GM21526 (cell line): Measurements from ENCODE around the gene STK39.
A peak's percentile ranks its signal among the peaks of the same experiment; 100 is the strongest.
"Not testable (repeated sequence)": the region's sequence is repeated elsewhere in the genome, so short reads cannot be mapped to it uniquely, and the experiment has no call there.

Experiments used
- ATAC-seq: cut with Tn5 transposase; IDR thresholded peaks from one replicate; pipeline ENCODE4 v1.9.1; 2021; ENCODE audit warnings: moderate library complexity; ENCODE audit not compliant: unreplicated experiment, low FRiP score

Gene STK39

DNA sequence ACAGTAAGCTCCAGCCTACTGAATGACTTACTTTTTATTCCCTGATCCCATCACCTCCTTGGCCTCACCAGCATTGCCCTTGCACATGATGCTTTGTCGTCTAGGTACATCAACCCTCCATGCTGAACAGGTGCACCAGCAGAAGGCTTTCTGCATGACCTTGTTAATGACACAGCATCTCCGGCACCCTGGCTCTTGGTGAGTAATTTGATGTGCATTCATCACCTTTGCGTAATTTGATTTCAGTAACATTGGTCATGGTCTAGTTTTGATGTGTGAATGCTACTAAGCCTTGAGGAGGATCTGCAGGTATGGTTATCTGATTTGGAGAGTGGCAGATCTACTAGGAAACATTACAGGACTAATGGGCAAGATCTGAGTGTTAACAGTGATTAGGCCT is 103.6 kb downstream of the STK39 start:
- ATAC-seq, result no peak

DNA sequence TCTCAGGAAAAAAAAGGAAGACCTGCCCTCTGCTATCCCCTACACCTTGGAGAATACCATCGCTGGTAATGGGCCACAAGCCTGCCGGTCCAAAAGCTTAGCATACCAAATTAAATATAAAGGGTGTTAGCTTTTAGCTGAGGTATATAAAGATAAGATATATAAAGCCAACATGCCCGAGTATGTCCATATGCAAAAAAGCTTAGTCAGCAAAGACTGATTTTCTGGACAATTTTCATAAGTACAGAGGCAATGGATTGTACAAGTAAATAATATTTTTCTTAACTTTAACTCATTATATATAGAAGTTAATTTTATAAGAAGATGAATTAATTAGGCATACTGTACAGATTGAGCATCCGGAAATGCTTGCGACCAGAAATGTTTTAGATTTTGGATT is 106.5 kb downstream of the STK39 start:
- no peak for ATAC-seq

DNA sequence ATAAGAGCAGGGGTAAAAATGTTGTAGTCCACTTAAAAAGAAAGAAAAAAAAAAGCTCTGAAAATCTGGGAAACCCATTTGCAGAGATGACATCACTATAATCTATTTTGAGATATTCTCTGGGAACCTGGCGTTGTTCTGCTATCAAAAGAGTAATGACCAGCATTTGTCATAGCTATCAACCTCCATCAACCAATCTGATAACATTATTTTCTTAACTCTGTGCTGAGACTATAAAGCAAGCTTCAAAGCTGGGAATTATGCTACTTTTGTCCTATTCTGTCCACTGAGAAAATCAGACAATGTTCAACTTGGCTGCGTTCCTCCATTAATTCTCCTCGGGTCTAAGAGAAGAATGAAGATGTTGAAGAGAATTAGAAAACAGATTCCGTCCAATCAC is 107.5 kb downstream of the STK39 start:
- no peak for ATAC-seq

DNA sequence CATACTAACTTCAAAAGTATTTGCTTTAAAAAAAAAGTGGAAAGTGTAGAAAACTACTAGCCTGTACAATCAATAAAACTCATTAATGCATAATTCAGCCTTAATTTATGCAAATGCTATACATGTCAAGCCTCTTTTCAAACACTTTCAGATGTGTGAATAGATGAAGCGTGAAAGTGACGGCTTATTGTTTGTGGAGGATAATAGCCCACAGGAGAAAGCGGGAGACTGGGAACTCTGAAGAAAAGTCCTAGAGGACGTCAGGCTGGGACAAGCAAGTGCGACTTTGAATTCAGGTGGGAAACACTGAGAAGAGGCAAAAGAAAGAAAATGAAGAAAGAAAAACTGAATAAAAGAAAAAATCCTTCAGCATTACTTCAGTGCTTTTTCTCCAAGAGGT is 108.5 kb downstream of the STK39 start:
- no peak for ATAC-seq

DNA sequence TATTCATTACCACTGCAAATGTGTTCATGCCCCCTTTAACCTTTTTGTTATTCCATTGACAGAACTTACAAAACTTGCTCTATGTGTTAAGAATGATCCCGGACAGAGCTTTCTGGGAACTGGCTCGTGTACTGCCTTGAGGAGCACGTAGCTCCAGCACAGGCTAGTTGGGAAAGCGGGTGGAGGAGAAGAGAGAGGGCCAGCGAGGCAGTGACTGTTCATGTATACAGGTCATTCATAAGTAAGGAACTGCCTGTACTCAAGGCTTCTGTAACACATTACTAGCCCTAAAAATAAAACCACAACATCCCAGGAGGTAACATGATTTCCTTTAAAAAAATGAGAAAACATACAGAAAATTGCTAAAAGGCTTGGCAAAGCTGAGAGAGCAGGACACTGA is 109.0 kb downstream of the STK39 start:
- no peak for ATAC-seq

DNA sequence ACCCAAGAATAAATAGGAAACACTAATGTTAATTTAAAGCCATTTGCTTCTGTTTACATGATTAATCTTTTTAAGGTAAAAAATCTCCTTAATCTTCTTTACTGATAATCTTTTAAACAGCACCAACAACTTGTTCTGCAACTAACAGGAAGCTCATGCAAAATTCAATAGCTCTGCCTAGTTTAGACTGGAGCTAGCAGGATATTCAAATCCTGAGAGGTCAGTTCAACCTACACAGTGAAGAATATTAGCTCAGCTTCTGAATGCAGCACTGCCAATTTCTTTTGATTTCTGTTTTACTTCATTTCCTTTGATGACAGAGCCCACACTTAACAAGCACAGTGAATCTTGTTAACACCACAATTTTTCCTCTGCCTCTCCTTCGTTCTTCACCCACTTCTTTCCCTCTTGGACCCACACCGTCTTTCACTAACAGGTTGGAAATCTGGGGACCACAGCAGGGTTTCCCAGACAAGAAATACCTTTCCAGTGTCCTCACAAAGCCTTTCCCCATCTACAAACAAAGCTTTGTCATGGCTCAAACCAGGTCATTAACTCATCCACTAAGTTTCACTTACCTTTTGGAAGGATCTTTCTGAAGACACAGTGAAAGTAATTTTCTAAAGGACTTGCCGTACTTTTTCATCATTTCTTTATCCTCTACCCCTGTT is 109.8 kb downstream of the STK39 start:
- ATAC-seq, result no peak

DNA sequence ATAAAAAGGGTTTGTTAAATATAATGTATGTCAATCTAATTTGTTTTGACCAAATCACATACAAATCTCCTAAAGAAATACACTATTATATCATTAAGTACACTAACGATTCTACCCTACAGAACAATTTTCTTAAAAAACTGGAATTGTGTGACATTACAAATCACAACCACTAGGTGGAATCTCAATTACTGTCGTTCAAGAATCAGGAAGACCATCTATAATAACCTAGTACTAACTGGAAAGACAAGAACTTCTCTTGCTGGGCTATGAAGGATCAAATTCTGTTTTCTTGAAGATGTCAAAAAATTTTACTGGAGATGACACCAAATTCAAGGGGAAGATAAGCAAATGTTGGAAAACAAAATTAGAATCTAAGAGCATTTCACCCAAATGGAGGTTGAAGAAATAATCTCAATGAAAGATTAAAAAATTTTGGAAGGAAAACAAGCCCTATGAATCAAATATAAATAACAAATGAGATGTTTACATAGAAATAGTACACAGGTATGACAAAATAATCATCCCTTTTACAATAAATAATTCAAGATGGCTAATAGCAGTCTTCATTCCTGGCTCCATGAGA is 110.9 kb downstream of the STK39 start:
- ATAC-seq, result peak; percentile 66

DNA sequence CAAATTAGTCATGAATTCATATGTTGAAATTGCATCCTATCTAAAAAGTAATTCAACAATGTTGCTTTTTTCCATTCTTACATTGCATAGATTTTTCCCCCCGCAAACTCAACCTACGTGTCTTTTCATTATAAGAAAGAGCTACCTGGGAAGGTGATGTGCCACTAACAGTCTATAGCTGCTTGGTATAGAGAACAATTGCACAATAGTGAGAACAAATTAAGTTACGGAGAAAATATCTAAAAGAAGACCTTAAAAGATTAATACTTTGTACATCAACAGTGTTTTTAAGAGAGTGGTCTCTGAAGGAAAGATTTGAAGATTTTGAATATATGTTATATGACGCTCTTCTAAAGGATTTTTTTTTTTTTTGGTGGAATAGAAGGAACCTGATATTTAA is 111.8 kb downstream of the STK39 start:
- ATAC-seq, result no peak

DNA sequence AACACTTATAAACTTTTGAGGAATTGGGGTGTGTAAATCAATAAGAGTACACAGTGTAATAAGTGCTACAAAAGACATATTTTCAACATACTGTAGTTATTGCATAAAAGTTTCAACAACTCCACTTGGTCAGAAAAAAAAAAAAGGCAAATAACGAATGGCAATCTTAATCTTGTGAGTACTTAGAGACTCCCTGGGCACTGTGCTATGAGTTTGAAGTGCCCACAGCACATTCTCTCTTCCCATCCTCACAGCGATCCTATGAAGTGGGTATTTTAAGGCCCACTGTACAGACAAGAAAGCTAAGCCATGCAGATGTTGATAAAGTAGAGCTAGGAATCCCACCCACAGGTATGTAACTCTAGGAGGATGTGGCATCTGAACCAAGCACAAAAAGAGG is 112.3 kb downstream of the STK39 start:
- no peak for ATAC-seq

DNA sequence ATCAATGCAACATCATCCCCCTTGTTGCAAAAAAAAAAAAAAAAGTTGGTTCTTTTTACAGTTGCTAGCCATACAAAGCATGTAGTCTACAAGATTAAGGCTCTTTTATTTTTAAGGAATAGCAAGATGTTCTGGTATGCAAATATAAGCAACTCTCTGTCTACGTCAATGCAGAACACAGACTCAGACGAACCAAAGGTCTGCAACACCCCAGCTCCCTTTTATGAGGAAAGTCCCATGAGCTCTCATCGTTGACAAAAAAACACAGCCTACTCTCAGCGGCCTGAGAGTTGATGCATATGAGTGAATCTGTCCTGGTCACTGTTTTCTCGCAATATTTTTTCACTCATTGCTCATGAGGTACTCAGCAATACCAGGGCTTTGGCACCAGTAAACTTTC is 112.9 kb downstream of the STK39 start:
- no peak for ATAC-seq

DNA sequence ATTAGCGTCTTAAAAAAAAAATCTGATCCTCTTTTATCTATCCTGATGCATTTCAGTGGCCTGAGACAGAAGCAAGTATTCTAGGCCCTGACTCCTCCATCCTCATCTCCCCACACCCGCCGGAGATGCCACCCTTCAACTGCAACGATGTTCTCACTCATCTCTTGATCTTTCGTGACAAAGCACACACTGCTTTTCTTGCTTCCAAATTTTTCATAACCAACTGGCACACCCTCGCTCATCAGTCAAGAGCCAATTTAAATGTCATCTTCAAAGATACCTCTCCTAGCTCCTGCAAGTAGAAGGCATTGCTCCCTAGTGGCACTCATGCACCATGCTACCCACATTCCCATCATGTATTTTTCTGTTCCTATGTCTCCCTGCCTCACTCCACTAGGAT is 115.0 kb downstream of the STK39 start:
- no peak for ATAC-seq

DNA sequence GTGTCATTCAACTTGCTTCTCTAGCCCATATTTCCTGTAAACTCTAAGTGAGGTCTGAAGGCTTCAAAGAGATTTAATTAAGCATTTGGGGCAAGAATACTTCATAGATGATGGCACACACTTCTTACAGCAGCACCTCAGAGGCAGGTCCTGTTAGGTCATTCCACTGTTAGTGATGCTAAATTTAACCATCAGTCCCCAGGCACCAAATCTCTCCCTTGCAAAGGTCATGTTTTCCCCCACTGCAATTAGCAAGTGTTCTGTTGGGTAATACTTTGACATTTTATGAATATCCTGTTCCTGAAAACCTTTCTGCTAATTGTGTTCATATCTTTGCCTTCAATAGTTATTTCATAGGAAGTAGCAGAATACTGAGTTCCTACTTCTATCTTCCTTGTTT is 117.0 kb downstream of the STK39 start:
- no peak for ATAC-seq

DNA sequence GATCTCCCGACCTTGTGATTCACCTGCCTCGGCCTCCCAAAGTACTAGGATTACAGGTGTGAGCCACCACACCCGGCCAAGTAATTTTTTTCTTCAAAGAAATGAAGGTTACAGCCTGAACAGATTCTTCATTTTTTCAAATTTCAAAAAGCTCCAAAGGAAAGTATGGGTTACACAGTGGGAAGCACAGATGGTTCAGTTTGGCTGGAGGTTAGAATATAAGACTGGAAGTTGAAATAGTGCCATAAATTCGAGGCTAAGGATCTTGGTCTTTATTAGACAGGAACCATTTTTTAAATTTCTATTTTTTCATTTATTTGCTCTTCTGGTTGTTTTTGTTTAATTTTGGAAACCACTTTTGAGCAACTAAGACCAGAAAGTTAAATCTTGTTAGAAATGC is 120.0 kb downstream of the STK39 start:
- ATAC-seq, result no peak

DNA sequence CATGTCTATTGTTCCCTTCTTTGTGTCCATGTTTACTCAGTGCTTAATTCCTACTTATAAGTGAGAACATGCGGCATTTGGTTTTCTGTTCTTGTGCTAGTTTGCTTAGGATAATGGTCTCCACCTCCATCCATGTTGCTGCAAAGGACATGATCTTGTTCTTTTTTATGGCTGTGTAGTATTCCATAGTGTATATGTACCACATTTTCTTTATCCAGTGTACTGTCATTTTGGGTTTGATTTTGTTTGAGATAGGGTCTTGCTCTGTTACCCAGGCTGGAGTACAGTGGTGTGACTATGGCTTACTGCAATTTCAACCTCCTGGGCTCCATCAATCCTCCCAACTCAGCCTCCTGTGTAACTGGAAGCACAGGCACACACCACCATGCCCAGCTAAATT is 125.2 kb downstream of the STK39 start:
- not testable (repeated sequence) for ATAC-seq

DNA sequence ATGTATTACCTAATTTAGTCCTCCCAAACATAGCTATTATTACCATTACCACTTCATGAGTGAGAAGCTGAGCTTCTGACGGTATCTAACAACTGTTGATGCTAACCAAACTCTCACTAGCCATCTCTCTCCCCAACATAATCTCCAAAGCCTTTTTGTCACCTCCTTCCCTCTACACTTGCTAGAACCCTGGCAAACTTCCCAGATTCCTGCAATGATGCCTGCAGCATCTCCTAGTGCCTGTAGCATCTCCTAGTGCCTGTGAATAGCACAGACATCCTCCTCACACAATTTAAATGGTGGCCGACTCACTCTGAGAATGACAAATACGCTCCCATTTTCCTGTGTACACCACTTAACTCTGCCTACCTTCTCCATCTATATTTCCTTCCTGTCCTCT is 126.7 kb downstream of the STK39 start:
- no peak for ATAC-seq

DNA sequence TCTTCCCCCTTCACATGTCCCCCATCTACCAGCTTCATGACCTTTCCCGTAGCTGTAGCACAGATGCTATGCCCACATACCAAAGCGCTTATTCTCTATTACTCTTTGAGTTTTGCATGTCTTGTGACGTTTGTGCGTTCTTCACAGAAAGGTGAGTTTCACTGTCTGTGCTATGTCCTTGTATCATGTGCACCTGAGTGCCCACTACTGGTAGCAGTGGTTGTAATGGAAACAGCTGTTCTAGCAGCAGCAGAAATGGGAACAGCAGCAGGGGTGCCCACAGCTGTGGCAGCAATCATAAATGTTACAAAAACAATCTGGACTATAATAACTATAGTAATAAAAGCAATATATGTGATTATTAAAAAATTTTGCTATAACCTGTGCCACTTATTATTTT is 127.1 kb downstream of the STK39 start:
- ATAC-seq, result no peak

DNA sequence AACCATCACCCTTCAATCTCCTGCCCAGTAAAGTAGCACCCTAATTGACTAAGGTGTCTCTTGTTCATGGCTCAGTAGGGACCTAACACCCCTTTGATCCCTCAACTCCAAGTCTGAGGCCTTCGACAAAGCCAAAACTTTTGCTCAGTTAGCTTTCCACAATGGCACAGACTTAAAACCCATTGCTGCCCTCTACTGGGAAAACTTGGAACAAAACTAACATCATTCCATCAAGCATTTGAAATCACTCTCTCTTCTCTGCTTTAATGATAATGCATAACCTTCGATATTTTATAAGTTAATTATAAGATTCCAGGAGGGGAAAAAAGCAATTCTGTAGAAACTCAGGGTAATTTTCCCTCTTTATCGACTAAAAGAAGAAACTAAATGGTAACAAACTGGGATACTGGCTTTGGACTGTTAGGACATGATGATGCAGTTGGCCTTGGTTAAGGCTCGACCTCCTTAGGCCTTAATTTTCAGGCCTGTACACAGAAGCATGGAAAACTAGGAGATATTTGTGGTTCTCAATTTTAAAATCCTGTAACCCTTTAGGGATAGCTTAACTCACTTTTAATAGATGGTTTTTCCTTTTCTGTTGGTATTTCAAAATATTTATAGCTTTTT is 127.8 kb downstream of the STK39 start:
- ATAC-seq, result no peak

DNA sequence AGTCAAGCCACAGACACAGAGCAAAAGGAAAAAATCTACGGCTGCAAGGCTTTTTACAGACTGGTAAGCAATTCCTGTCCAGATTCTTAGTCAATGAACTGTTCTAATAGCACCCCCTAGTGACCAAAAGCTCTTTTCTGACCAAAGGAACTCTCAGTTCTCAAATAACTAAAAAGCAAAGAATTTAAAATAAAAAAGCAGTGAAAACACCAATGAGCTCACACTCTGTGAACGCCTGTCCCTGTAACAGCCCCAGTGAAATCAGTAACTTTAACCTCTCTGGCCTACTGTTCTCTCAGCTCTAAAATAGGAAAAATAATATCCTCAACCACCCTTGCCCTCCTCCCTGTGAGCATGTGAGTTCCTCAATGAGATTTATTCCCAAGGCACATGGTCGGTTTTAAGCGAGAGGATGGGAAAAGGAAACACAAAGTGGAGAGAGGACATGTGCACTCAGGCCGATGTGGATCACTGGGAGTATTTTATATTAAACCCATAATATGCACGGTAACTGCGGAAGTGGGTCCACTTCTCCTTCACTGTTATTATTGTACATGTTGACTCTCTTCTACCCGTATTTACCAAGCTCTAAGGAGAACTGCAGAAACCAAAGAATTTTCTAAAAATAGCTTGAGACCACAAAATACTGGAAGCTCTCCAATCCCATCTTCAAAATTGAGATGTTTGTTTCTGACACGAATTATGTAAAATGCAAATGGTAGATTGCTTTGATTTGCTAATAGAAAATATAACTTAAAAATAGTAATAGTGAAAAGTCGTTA is 128.5 kb downstream of the STK39 start:
- ATAC-seq, result no peak

DNA sequence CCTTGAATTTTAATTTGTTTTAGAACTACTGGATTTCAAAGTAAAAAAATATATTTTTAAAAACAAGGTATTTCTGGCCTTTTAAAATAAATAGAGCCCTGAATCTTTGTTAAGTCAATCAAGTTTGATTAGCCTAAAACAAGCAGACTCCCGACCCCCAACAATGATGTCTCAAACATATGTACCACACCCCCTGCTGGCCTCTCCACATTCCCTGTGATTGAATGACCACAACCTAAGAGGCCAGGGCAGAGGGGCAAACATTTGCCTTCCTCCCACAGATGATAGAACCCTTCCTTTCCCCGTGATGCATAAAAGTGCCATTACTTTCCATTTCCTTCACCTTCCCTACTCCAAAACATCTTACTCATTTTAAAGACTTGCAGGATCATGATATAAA is 130.9 kb downstream of the STK39 start:
- no peak for ATAC-seq

DNA sequence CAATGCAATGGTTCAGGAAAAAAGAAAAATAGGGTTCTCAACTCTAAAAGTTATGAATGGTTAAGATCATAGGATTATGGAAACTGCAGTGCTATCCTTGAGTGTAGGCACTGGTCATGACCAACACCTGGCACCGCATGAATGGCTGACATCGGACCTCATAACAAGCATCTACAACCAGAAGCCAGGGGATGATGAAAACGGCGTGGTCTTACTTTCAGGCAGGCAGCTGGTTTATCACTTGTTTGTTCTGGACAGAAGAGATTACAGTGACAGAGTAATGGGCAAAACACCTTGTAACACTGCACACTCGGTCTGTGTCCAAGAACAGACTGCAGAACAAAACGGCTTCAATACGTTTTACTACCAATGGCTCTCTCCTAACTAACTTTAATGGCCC is 132.8 kb downstream of the STK39 start:
- ATAC-seq, result no peak

DNA sequence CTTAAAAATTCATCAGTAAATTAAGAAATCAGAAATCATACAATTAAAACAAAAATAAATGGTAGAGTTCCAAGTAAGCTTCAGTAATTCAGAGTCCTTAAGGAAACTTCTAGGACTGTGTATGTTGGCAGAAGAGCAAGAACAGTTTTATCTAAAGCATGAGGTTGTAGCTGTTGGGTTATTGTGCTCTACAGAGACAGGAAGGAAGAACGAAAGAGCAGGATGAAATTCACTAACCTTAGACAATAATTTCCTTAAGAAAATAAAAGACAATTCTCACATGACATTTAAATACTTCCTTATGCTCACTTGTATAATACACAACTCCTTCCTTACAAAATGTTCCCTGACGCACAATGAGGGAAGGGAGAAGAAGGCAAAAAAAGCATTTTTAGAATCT is 133.4 kb downstream of the STK39 start:
- no peak for ATAC-seq

DNA sequence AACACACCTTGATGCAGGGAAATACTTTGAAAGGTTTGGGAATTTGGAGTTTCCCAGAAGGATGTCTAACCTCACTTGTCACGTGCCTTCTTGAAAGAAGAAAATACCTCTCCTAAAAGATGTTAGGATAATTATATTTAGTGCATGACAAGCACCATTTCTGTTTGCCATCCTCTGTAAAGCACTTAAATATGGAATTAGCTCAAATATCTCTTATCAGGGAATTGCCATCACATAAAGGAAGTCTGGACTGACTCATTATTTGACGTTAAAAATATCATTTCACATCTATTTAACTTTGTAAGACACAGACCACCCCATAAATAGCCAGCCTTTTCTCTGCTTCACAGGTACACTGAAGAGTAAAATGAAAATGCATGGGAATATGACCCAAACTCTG is 140.1 kb downstream of the STK39 start:
- no peak for ATAC-seq
